D341Med (cell line): ENCODE data around the gene NFIB.

ENCODE experiments used
- DNase-seq: peaks from one replicate; pipeline ENCODE4 v3.0.0; 2012; ENCODE audit warnings: low spot score

Gene NFIB

DNA sequence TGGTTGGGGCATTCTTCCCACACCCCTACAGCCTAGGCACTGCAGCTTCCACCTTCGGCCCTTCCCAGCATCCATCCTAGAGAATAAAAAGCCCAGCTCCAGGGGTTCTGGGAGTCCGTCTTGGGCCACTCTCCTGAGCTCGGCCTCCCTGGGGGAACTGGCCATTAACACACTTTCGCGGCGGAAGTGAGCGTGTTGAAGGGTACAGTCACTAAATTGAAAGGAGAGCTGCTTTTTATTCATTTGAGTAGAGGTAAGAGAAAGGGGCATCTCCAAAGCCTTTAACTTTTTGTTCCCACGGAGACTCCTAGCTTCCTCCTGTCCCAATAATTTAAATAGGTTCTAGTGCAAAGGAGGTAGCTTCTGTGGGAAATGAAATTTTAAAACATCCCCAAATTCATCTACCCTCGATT lies 31.0 kb upstream of the NFIB start:
- DNase-seq = no peak

DNA sequence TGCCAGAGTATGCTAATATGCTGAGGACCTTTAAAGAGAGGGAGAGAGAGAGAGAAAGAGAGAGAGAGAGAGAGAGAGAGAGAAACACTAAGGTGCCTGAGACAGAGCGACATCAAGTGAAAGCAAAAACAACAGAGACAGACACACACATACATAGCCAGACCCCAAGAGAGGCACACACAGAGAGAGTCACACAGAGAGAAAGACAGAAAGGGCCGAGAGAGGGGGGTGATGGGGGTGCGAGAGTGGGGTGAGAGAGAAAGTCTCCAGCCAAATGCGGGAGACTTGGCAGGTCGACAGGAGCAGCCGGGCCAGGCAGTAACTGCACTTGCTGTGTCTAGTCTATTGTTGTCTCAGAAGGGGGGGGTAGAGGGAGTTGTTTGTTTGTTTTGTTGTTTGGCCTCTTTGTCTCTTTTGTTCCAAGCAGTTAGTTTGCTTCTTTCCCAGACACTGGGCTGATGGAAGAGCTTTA lies 30.1 kb upstream of the NFIB start:
- DNase-seq = no peak

DNA sequence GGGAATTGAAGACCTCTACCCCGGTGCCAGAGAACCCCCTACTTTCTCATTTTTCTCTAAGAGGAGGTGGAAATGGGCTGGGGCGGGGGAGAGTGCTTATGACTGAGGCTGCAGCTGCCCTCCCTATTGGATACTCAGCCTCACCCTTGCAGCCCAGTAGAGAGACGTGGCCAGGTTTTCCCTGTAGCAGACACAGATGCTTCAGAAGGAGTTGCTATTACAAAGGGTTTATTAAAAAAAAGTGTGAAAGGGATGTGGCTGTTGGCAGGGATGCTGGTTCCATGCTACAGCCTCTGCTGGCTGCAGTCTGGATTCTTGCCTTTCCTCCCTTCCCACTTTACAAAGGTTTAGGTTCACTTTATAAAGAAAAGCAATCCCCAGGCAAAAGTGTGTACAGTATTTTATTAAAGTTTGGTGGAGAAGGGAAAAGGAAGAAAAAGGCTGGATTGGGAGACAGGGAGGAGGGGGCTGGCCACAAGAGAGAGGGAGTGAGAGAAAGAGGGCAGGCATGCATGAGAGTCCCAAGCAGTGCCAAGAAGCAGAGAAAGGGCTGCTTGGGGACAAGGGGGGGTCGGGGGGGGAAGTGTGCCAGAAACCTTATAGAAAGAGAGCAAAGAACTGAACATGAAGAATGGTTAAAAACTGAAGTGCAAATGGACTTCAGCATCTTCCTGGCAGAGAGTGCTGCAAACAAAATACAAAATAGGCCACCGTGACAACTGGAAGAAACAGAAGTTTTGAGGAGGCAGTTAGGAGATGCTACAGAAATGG lies 29.5 kb upstream of the NFIB start:
- no peak for DNase-seq

DNA sequence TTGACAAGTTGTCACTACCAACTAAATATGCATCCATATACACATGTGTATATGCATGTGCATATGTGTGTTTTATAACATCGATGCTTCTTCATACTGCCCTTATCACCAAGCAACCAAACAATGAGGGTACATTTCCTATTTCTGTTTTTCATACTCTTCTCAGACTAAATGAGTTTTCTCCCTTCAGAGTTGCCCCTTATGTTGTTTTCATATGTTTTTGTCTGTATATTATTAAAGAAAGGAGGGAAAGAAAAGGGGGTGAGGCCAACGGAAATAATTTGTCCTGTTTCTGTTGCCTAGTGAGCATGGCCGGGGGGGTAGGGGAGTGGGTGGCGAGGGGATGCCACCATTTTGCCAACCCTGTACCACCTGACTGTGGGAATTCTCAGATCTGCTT lies 28.8 kb upstream of the NFIB start:
- DNase-seq = no peak

DNA sequence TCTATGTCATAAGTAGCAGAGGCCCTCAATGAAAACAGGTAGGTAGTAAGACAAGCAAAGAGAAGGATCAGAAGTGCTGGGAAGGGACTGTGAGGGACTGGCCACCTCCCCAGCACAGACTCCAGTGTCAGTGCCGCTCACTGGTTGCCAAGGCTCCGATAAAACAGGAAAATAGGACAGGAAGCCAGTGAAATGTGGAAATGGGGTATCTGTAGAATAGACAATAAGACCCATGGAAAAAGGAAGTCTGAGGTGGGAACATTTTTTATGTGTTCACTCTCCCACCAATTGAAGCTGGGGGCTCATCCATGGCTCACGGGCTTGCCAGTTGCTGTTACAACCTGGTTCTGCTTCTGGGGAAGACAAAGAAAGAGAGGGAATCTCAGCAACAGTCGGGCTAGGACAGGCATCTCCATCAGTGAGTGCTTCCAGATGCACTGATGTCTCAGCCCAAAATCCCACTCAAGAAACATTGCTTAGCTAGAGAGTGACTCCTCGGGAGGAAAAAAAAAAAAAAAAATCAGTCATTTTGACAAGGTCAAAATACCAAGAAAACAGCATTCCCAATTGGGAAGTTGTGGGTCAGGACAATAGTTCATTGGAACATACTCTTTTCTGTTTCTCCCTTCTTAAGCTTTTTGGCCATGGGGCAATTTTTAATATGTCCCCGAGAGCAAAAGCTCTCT lies 27.6 kb upstream of the NFIB start:
- DNase-seq = no peak

DNA sequence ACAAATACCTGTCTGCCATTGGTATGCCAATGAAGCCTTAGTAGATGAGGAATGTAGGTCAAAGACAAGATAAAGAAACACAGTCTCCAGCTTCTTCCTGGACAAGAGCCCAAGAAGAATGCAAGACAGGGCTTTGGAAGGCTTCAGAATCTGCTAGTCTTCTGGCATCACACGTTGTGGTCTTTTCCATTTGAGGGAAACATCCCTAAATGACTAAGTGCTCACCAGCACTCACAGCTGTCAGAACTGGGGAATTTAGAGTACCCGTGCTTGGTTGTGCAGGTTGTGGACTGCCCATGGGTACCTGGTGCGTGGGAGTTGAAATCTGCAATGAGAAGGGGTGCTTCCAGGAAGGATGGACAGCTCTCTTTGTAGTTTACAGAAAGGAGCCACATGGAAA lies 27.1 kb upstream of the NFIB start:
- DNase-seq = no peak

DNA sequence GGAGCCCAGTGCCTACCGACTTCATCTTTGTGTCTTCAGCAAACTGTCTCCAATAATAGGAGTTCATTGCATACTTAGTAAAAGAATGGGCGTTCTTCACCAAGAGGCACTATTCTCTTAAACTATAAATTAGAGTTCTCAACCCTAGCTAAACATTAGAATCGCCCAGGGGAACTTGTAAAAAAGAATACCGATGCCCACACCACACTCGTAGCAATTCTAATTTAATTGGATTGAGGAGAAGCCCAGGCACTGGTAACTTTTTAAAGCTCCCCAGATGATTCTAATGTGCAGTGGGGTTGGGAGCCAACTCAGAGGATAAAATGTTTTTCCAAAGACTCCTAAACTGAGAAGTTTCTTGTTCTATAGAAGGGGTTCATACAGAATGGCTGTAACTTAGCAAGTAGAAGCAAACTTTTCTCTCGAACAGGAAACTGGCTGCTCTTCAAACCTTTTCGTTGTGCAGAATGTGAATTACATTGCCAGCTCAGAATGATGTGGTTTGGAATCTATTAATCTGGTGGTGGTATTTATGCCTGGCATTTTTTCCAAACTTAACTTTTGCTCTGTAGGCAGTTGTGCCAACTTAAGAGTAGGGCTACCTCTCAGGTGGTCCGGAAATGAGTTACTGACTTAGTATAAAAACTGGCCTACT lies 26.4 kb upstream of the NFIB start:
- no peak for DNase-seq

DNA sequence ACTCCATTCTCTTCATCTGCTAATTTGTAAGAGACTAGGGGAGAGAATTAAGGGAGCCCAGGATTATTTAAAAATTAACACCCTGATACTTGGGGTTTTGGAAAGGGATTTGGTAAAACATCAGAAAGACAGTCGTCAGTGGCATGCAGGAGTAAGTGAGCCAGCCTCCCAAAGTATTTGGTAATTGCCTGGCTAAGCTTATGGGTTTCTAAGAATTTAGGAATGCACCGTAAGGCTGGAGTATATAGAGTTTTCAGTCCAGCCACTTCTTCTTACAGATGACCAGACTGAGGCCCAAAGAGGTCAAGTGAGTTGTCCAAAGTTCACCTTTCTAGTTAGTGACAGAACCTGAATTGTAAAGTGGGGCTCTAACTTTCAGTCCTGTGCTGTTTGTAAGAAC lies 25.8 kb upstream of the NFIB start:
- DNase-seq = no peak

DNA sequence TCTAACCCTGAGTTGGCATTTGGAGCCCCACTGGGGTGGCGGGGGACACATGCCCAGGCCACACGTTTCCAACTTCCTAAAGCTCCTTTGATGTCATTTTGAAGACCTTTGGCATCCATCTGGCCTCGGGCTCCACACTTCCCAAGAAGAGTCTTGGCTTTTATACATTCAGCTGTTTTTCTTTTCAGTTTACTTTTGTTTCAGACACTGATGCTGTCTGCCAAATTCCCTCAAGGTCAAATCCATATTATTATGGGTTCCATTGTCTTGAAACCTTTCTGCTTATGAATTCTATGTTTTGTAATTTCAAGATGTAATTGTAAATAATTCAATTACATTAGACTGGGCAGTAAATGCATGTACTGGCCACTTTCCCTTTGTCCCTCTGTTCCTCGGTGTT lies 23.7 kb upstream of the NFIB start:
- DNase-seq = no peak

DNA sequence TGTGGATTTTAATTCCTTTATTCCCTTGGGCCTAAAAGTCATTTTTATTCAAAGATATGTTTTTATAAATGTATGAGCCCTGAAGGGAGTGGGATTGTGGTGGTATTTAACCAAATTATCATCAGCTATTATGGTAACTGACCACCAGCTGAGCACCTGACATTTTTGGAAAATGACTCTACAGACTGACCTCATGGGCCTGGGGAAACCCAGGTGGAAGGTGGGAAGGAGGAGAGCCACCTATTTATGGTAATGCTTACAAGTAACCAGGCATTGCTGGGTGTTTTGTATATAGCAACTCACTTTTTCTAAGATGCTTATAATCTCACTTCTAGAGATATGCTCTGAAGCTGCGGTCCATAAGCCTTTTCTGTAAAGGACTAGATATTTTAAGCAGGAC lies 22.3 kb upstream of the NFIB start:
- no peak for DNase-seq

DNA sequence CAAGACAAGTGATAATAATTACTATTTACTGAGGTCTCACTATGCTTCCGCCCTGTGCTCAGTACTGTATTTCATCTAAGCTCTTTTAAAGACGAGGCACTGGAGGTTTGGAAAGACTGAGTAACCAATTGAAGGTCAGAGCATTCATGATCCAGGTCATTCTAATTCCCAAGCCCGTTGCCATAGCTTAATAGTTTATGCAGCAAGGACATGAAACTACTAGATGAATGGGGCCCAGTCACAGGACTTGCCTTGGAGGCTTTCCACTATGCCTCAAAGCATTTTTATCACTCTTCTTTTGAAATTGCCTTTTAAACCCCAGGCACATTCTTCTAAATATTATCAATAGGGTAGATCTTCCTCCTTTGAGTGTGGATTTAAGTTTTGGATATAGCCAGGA lies 17.2 kb upstream of the NFIB start:
- no peak for DNase-seq

DNA sequence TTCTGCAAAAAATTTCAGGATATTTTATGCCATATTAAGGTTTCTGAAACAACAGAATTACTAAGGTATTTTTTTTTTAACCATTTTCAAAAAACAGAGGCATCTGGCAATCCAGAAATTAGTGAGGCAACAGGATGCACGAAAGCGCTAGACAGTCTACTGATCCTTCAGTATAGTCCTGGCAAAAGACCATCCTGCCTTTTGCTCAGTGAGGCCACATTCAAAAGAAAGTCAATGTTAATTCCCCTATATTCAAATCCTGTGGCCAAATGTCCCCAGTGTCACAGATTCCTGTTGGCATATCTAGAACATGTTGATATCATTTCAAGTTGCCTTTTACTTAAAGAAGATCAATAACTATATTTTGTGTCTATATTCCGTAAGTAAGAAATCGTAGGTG lies 13.1 kb upstream of the NFIB start:
- no peak for DNase-seq

DNA sequence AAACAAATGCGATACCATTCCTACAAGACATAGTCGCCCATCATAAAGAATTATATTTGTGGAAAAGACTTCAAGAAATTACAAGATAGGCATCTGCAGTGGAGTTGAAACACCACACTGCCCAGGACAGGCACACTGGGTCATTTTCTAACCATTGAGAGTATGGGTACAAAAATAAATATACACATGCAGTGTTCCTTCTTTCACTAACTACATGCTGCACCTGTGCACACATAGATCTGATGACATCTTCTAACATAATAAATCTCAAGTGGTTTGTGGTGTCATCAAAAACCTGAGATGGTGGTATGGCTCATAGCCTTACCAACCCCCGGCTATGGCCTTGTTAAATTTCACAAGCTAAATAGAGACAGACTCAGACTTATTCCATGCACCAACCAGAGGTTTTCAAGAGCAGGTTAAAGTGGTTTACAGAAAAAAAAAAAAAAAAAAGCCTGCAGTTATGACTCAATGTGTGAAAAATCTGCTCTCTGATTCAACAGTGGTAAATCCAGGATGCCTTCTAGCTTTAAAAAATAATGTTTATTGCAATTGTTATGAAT lies 12.4 kb upstream of the NFIB start:
- no peak for DNase-seq

DNA sequence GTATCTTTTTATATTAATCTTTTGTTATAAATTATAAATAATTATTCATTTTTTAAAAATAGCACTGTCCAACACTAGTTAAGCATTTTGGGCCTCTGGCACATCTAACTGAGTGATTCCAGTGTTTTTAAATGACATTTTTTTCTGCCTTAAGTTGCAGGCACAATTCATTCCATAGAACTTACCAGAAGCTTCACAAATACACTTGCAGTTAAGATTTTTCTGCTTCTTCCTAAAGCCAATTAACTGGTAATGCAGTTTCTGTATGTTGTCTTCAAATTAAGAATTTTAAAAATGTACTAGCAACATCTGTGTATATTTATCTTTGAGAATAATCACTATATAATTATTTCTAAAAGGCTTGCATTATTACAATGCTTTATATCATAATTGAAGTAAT lies 11.2 kb upstream of the NFIB start:
- no peak for DNase-seq

DNA sequence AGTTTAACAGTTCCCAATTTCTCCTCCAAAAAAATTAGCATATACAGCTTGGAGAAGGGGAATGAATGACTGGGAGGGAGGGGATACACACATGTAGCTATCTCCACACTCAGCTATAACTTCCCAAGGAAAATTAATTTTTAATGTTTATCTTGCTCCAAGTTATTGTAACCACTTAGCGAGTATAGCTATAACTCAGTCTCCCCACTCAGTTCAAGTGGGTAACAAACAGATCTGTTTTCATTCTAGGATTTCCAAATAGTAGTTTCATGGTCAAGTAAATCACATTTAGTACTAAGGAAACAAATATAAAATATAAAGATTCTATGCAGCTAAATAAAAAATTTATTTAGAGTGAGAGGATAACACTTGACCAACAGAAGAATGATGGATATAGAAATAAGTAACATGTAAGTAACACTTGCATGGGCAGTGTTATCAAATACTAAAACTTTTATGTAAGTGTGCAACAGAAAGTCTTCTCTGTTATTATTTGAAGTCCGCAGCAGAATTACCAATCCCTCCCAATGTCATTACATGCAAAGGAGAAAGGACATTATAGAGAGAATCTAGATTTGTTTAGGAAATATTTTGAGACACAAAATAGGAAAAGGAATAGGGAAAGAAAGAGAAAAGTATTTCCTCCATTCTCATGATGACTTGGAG lies 10.2 kb upstream of the NFIB start:
- DNase-seq = no peak

DNA sequence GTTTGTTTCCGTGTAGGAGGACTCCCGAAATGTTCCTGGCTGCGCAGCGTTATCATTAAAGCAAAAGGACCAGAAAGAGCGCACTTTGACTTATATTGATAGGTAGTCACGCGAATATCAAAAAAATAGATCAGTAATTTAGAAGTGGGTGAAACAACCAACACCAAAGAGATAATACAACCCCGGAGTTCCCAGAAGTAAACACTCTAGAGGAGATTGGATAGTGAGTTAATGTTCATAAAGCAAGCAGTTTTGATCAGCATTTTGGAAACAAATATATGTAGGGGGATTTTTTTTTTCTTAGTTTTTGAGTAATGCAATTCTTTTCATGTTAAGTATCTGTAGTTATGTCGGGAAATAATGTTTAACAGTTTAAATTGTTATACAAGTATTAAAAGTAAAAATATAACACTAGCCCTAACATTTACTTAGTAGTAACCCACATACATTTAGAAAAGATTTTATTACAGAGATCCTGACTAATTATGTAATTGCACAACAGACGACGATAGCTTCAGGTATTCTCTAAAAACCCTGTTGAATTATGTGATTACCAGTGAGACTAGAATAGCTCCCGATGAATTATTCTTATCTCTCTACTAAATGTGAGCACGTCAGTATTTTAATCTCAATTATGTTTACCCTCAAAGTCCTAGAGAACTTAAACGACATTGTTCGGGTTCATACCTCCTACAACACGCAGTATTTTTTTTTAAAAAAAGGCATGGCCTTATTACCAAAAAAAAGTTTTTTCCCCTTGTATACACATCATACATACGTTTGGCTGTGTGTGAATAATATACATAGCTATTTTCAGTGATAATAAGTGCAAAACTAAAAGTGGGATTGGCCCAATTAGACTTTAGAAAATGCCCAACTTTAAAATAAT lies 9.4 kb upstream of the NFIB start:
- no peak for DNase-seq

DNA sequence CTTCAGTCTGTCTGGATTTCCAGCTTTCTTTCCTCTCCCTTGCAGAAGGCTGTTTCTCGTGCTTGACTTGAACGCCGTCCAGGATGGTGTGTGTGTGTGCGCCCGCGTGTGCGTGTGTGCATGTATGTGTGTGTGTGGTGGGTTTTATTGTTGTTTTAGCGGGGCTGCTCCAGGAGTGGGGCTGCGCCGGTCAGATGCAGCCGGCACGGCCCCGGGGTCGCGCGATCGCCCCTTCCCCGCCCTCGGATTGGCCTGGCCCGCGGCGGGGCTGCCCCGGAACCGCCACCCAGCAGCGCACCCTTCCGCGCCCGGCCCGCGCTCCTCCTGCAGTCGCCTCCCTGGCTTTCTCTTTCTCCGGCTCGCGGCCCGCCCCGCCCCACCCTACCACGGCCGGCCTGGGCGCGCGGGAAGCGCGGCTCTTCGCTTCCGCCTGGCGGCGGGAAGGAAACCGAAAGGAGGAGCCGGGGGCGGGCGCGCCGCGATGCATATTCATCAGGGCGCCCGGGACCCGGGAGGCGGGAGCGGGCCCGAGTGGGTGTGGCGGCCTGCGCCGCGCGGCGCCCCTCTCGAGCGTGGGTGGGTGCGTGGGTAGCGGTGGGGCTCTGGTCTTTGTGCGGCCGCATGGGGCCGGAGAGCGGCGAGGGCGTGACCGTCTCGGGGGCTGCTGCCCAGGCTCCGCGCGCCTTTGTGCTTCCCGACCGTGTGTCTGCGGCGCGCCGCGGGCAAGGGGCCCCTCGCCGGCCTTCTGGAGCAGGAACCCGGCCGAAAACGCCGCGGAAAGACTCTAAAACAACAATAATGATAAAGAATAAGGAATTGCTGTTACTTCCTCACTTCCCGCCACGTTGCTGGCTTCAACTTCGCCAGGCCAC lies 8.5 kb upstream of the NFIB start:
- DNase-seq = peak; percentile 91

DNA sequence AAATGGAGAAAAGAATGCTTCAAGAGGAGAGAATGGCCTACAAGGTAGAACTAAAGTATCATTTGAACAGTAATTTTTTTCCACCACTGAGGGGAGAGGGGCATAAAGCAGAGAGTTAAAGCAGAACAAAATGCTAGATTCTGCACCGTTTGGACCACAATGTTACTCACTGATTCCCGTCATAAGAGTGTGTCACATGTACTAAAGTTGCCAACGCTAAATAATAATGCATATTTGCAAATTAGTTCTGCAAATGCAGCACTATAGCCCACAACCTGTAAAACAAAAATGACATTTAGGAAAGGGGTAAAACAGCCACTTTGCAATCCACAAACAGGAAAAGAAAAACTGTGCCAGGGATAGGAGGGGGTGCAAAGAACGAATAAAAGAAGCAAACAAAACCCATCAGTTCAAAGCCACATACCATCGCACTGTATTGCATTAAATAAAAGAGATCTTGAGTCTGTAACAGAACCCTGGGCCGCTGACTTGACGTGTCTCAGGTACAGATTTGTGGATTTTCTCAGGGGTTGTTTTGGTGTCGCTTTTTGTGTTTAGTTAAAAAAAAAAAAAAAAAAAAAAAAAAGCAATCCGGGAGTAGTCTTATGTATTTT lies 7.7 kb upstream of the NFIB start:
- no peak for DNase-seq

DNA sequence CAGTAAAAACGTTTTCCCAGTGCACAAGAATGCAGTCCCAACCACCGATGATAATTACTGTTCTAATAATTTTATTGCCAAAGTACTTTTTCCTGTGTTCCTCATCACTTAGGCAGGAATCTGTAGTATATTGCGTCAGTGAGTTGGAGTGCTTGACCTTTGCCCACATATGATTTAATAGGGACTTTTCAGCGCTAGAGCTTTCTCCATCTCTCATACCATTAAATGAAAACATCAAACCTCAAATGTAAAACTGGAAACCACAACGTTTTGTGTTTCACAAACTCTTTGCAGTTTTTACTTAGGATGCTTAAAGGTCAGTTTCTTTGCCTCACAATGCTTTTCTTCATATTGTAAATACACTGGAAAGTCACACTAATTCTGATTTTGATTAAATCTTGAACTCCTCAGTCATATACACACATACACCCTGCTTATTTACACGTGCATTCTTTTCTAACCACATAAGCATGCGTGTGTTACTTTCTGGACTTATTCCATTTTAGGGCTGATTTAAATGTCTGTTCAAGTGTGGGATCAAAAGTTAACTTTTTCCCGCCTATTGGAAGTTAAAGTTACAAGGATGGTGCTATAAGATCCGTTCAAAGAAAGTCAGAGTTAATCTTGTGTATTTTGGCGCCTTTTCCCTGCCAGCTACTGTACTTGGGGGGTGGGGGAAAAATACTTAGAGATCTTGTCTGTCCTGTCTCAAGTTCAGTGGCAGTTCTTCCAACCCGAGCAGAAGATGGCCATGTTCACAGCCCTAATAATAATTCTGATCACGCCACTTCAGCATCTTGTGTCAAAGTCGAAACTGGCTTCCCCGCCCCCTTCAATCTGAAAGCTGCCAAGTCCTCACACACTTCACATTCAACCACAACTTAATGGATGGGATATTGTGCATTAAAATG lies 6.6 kb upstream of the NFIB start:
- DNase-seq = no peak
